ENCODE measurements around the gene RGS7. TPM values are rescaled to one million over a fixed set of nuclear protein-coding genes. Genes with fewer than 3 reads are reported as not detected.
A peak's percentile ranks its signal among the peaks of the same experiment; 100 is the strongest.

The RGS7 gene
- total and polyA plus RNA-seq, 2 of the 4 experiments (the other 2 are of a cell fraction), result 0.58 to 0.72 TPM

DNA sequence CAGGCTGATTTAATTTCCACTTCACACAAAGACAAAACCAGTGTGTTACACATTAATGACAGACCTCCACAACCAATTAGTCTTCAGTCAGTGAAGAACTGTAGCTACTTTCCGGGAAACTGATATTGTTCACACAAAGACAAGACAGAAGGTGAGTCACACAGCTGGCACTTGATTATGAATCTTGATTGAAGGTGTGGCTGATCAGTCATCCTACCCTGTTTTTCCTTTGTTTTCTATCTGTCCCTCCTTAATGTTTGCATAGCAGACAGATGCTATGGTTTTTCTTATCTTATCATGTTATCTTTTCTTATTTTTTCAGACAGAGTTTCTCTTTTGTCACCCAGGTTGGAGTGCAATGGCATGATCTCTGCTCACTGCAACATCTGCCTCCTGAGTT, 560.0 kb downstream of the RGS7 start:
- H3K4me2 ChIP-seq (ENCODE audit: low read depth, low read length), result no peak overlapping the region
- CTCF ChIA-PET, result no interaction called here
- ATAC-seq (ENCODE audit: low read depth), result no peak

More for the DNA sequence above, 560.0 kb downstream of the RGS7 start:
- in situ Hi-C loops (cut with MboI; ENCODE audit: low sequenced_read_pairs) (no loop called here), dilution Hi-C loops (cut with HindIII; ENCODE audit: low sequenced_read_pairs, unreplicated experiment) (no loop called here), intact Hi-C loops (cut with micrococcal nuclease) (no loop called here)
- no TSS peak for BruUV-seq (replicated peaks)
- Histone ChIP-seq H3K27me3 (ENCODE audit: control insufficient read depth, insufficient read depth, low read length) (no peaks in the 10 kb centered on the region), H2AK5ac (ENCODE audit: low read depth, low read length) (no peak overlapping the region), H2AFZ (replicated peaks; ENCODE audit: low read length, poor library complexity) (no peak overlapping the region), H3K79me1 (ENCODE audit: low read depth in 1 of 2, low read length in 2 of 2) (no peaks in the 10 kb centered on the region), H3K4me3 (ENCODE audit: insufficient read depth, low read depth, low read length) (no peak overlapping the region), H2AK9ac (replicated peaks; ENCODE audit: low read depth, low read length, poor library complexity) (no peak overlapping the region), H3K27ac (ENCODE audit: insufficient read depth, low read length) (no peak overlapping the region), H4K91ac (ENCODE audit: insufficient read depth, low read depth, low read length) (no peak overlapping the region), H3K36me3 (ENCODE audit: control insufficient read depth, insufficient read depth, low read length) (no peaks in the 10 kb centered on the region), H2BK120ac (ENCODE audit: low read depth, low read length) (no peak overlapping the region), H3K9me1 (ENCODE audit: insufficient read depth, low read length) (no peaks in the 10 kb centered on the region), H3K18ac (ENCODE audit: low read depth, low read length) (no peak overlapping the region), H2BK20ac (ENCODE audit: low read depth, low read length) (0 out of 2 replicates have a peak overlapping the region, but pooled peaks have one; percentile 25), H3K23ac (ENCODE audit: low read depth, low read length) (no peak overlapping the region), H3K56ac (ENCODE audit: extremely low read depth, insufficient read depth, low read length) (no peak overlapping the region), H4K20me1 (ENCODE audit: insufficient read depth, low read length) (no peaks in the 10 kb centered on the region), H4K8ac (ENCODE audit: low read depth in 2 of 2, low read length in 2 of 2) (no peak overlapping the region), H2BK5ac (ENCODE audit: low read depth, low read length, poor library complexity, severe bottlenecking) (no peak overlapping the region), H3K4ac (ENCODE audit: low read depth, low read length) (no peak overlapping the region), H3K14ac (replicated peaks; ENCODE audit: low read depth, low read length) (no peak overlapping the region), H3K4me1 (ENCODE audit: control insufficient read depth, insufficient read depth, low read length) (no peaks in the 10 kb centered on the region), H2BK15ac (ENCODE audit: low read depth, low read length) (no peak overlapping the region), H3K9ac (ENCODE audit: low read depth, low read length) (no peak overlapping the region), H4K5ac (ENCODE audit: low read depth, low read length) (no peak overlapping the region), H3K9me3 (ENCODE audit: control insufficient read depth, insufficient read depth, low read length) (no peaks in the 10 kb centered on the region)
- POLR2A ChIA-PET (ENCODE audit: unreplicated experiment), result no interaction called here
- DNase-seq, result peak; percentile 12
- WGBS, 2 experiments (ENCODE audit: extremely low coverage in 2 of 2, insufficient read length in 1 of 2), result no CpG with 5 or more reads among the region's 1 CpG
- TF ChIP-seq CEBPB (IDR thresholded peaks at IDR 0.05; ENCODE audit: low read depth, low read length), result no peak
- TF ChIP-seq, protein P1, sequence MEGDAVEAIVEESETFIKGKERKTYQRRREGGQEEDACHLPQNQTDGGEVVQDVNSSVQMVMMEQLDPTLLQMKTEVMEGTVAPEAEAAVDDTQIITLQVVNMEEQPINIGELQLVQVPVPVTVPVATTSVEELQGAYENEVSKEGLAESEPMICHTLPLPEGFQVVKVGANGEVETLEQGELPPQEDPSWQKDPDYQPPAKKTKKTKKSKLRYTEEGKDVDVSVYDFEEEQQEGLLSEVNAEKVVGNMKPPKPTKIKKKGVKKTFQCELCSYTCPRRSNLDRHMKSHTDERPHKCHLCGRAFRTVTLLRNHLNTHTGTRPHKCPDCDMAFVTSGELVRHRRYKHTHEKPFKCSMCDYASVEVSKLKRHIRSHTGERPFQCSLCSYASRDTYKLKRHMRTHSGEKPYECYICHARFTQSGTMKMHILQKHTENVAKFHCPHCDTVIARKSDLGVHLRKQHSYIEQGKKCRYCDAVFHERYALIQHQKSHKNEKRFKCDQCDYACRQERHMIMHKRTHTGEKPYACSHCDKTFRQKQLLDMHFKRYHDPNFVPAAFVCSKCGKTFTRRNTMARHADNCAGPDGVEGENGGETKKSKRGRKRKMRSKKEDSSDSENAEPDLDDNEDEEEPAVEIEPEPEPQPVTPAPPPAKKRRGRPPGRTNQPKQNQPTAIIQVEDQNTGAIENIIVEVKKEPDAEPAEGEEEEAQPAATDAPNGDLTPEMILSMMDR (conservative IDR thresholded peaks at IDR 0.05; ENCODE audit: low read depth, low read length), result no peak
- TF ChIP-seq BHLHE40 (IDR thresholded peaks at IDR 0.05; ENCODE audit: low read depth, low read length), result no peak
- no peak for TF ChIP-seq MAFK (IDR thresholded peaks at IDR 0.05; ENCODE audit: low read depth, low read length)
- TF ChIP-seq, protein P2, sequence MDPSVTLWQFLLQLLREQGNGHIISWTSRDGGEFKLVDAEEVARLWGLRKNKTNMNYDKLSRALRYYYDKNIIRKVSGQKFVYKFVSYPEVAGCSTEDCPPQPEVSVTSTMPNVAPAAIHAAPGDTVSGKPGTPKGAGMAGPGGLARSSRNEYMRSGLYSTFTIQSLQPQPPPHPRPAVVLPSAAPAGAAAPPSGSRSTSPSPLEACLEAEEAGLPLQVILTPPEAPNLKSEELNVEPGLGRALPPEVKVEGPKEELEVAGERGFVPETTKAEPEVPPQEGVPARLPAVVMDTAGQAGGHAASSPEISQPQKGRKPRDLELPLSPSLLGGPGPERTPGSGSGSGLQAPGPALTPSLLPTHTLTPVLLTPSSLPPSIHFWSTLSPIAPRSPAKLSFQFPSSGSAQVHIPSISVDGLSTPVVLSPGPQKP (IDR thresholded peaks at IDR 0.05; ENCODE audit: borderline replicate concordance, low read depth, low read length), result no peak
- no peak for TF ChIP-seq FOS (IDR thresholded peaks at IDR 0.05; ENCODE audit: low read depth, low read length)
- TF ChIP-seq MAZ (IDR thresholded peaks at IDR 0.05; ENCODE audit: borderline replicate concordance, low read depth, low read length), result no peak
- no peak for TF ChIP-seq CHD1 (IDR thresholded peaks at IDR 0.05; ENCODE audit: low read depth, low read length)
- TF ChIP-seq RAD21 (IDR thresholded peaks at IDR 0.05; ENCODE audit: low read length), result no peak
- TF ChIP-seq, protein P3, sequence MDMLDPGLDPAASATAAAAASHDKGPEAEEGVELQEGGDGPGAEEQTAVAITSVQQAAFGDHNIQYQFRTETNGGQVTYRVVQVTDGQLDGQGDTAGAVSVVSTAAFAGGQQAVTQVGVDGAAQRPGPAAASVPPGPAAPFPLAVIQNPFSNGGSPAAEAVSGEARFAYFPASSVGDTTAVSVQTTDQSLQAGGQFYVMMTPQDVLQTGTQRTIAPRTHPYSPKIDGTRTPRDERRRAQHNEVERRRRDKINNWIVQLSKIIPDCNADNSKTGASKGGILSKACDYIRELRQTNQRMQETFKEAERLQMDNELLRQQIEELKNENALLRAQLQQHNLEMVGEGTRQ (IDR thresholded peaks at IDR 0.05; ENCODE audit: low read depth, low read length), result no peak
- TF ChIP-seq MXI1 (IDR thresholded peaks at IDR 0.05; ENCODE audit: borderline replicate concordance, low read depth, low read length), result no peak
- TF ChIP-seq RFX5 (IDR thresholded peaks at IDR 0.05; ENCODE audit: low read depth, low read length), result no peak
- no peak for TF ChIP-seq NFE2L2 (IDR thresholded peaks at IDR 0.05; ENCODE audit: low read depth, low read length)
- no peak for TF ChIP-seq SMC3 (IDR thresholded peaks at IDR 0.05; ENCODE audit: low read depth, low read length)
- TF ChIP-seq RCOR1 (IDR thresholded peaks at IDR 0.05; ENCODE audit: insufficient replicate concordance, low read length), result no peak
- TF ChIP-seq POLR2A (IDR thresholded peaks at IDR 0.05; ENCODE audit: low read depth, low read length), result no peak

Data from IMR-90 (cell line).